IMR-90 (cell line): ENCODE results near the gene ESR1.

Experiments
- BHLHE40 ChIP-seq: fragments of 150-350 bp; IDR thresholded peaks from 2 replicates; pipeline ENCODE4 v1.6.1; 2016; ENCODE audit warnings: mild to moderate bottlenecking, low read depth, low read length
- CTCF ChIP-seq: conservative IDR thresholded peaks from 2 replicates; pipeline ENCODE4 v1.5.1; 2012; ENCODE audit warnings: mild to moderate bottlenecking, low read depth, low read length, improper control_type of control experiment
- FOS ChIP-seq: fragments of 150-350 bp; IDR thresholded peaks from 2 replicates; pipeline ENCODE4 v1.6.1; 2016; ENCODE audit warnings: low read depth, low read length
- MAZ ChIP-seq: IDR thresholded peaks from 2 replicates; pipeline ENCODE4 v1.6.1; 2012; ENCODE audit warnings: low read depth, mild to moderate bottlenecking, low read length, improper control_type of control experiment, moderate library complexity, borderline replicate concordance
- POLR2A ChIP-seq: IDR thresholded peaks from 2 replicates; pipeline ENCODE4 v1.6.1; 2012; ENCODE audit warnings: mild to moderate bottlenecking, low read depth, low read length
- RAD21 ChIP-seq: IDR thresholded peaks from 2 replicates; pipeline ENCODE4 v1.6.1; 2012; ENCODE audit warnings: low read length, improper control_type of control experiment
- RFX5 ChIP-seq: IDR thresholded peaks from 2 replicates; pipeline ENCODE4 v1.8.0; 2012; ENCODE audit warnings: low read depth, mild to moderate bottlenecking, low read length, moderate library complexity

DNA sequence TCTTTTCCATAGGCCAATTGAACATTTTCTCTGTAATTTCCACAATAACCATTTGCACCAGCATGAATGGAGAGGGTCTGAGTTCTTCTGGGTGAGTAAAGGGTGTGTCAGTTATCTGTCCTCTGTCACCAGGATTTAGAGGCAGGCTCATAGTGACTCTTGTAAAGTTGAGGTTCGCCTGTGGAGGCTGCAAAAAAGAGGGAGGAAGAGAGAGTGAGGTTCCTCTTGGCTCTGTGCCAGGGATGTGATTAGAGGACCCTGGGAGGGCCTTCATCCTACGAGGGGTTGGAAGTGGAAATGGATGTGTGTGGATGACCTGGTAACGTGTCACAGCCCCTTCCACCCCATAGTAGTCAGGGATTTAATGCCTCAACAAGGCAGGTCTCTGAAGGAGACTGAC, 242.0 kb downstream of the ESR1 start:
- TF ChIP-seq FOS (no peak), CTCF (no peak), POLR2A (no peak), RAD21 (no peak), BHLHE40 (no peak), RFX5 (no peak), MAZ (no peak)
